HG03064 (cell line): ENCODE data around the gene MRPL14.
"Not testable (repeated sequence)": the region's sequence is repeated elsewhere in the genome, so short reads cannot be mapped to it uniquely, and the experiment has no call there.

Experiments
- ATAC-seq: cut with Tn5 transposase; IDR thresholded peaks from one replicate; pipeline ENCODE4 v1.9.1; 2021; ENCODE audit warnings: low read depth; ENCODE audit not compliant: unreplicated experiment

Gene MRPL14

GRCh38 chr6:44102527-44102926 is 24.7 kb downstream of the MRPL14 start:
- no peak for ATAC-seq

GRCh38 chr6:44101832-44102231 is 25.4 kb downstream of the MRPL14 start:
- ATAC-seq = no peak

- no peak for ATAC-seq
Measured at GRCh38 chr6:44100088-44100550, 27.1 kb downstream of the MRPL14 start.

GRCh38 chr6:44099192-44099591 is 28.1 kb downstream of the MRPL14 start:
- no peak for ATAC-seq

- no peak for ATAC-seq
Measured at GRCh38 chr6:44097782-44098317, 29.4 kb downstream of the MRPL14 start.

- no peak for ATAC-seq
Measured at GRCh38 chr6:44096612-44097011, 30.6 kb downstream of the MRPL14 start.

GRCh38 chr6:44095243-44095623 is 32.0 kb downstream of the MRPL14 start:
- ATAC-seq = not testable (repeated sequence)

GRCh38 chr6:44094403-44095242 is 32.6 kb downstream of the MRPL14 start:
- no peak for ATAC-seq

GRCh38 chr6:44093750-44094402 is 33.4 kb downstream of the MRPL14 start:
- no peak for ATAC-seq

GRCh38 chr6:44093066-44093465 is 34.2 kb downstream of the MRPL14 start:
- ATAC-seq = no peak

GRCh38 chr6:44091981-44092884 is 35.0 kb downstream of the MRPL14 start:
- ATAC-seq = no peak

GRCh38 chr6:44091356-44091755 is 35.9 kb downstream of the MRPL14 start:
- not testable (repeated sequence) for ATAC-seq

GRCh38 chr6:44090465-44090864 is 36.8 kb downstream of the MRPL14 start:
- no peak for ATAC-seq

GRCh38 chr6:44088827-44089590 is 38.2 kb downstream of the MRPL14 start:
- ATAC-seq = no peak

- ATAC-seq = no peak
Measured at GRCh38 chr6:44087623-44088022, 39.6 kb downstream of the MRPL14 start.

GRCh38 chr6:44086931-44087574 is 40.2 kb downstream of the MRPL14 start:
- no peak for ATAC-seq

- no peak for ATAC-seq
Measured at GRCh38 chr6:44085219-44085618, 42.0 kb downstream of the MRPL14 start.

GRCh38 chr6:44084231-44085014 is 42.8 kb downstream of the MRPL14 start:
- ATAC-seq = no peak

GRCh38 chr6:44082872-44083321 is 44.4 kb downstream of the MRPL14 start:
- no peak for ATAC-seq
